Fibroblast of pulmonary artery (primary cell): ENCODE measurements around the gene GNAO1.

ENCODE experiments used
- DNase-seq: peaks from one replicate; pipeline ENCODE4 v3.0.0-alpha.2; 2010; ENCODE audit warnings: low read depth
- H3K4me3 ChIP-seq: replicated peaks from 2 replicates; pipeline ENCODE4 v1.5.1; 2011; ENCODE audit warnings: low read depth, mild to moderate bottlenecking, control low read depth, low read length, moderate library complexity
- TF ChIP-seq, protein P1 (sequence below): IDR thresholded peaks from 2 replicates; pipeline ENCODE4 v1.5.1; 2011; ENCODE audit warnings: mild to moderate bottlenecking, control low read depth, low read length, inconsistent platforms; ENCODE audit errors: missing control alignments

GNAO1 gene

DNA sequence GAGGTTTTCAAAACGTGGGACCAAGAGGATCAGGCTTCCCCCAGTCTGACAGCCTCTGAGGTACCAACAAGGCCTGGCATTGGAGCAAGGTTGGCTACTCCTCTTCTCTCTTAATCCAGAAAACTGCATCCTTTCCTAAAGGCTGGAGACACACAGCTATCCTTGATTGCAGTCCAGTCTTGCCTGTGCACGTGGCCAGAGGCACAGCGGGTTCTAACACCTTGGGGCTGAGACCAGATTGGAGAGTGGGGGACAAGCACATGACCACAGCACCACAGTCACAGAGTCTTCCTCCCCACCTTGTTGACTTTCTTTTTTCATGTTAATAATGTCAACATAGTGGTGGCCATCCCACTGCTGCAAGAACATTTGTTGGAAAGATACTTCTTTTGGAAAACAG, 46.9 kb downstream of the GNAO1 start:
- TF ChIP-seq, protein P1, sequence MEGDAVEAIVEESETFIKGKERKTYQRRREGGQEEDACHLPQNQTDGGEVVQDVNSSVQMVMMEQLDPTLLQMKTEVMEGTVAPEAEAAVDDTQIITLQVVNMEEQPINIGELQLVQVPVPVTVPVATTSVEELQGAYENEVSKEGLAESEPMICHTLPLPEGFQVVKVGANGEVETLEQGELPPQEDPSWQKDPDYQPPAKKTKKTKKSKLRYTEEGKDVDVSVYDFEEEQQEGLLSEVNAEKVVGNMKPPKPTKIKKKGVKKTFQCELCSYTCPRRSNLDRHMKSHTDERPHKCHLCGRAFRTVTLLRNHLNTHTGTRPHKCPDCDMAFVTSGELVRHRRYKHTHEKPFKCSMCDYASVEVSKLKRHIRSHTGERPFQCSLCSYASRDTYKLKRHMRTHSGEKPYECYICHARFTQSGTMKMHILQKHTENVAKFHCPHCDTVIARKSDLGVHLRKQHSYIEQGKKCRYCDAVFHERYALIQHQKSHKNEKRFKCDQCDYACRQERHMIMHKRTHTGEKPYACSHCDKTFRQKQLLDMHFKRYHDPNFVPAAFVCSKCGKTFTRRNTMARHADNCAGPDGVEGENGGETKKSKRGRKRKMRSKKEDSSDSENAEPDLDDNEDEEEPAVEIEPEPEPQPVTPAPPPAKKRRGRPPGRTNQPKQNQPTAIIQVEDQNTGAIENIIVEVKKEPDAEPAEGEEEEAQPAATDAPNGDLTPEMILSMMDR = no peak
- no peak for DNase-seq
- H3K4me3 ChIP-seq = no peak overlapping the region

DNA sequence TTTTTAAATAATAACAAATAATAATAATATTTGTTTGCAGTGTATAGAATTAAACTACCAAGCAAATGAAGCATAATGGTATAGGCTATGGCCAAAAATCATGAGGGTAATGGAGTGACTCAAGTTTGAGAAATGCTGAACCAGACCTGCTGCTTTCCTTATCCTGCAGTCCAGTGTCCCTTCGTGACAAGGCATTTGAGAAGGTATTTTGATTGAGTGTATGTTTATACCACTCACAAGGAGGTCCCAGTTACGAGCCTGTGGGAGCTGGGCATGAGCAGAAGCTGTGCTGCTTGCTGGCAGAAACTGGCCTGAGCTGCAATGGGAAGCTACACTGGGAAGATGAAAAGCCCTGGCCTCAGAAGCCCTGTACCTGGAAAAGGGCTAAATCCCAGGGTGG, 50.3 kb downstream of the GNAO1 start:
- DNase-seq = no peak
- TF ChIP-seq, protein P1 = no peak
- no peak overlapping the region for H3K4me3 ChIP-seq

DNA sequence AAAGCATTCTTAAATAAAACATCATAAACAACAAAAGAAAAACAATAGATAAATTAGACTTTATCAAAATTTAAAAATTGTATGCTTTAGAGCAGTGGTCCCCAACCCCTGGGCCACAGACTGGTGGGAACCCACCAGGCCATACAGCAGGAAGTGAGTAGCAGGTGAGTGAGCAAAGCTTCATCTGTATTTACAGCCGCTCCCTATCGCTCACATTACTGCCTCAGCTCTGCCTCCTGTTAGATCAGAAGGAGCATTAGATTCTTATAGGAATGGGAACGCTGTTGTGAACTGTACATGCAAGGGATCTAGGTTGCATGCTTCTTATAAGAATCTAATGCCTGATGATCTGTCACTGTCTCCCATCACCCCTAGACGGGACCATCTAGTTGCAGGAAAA, 51.5 kb downstream of the GNAO1 start:
- H3K4me3 ChIP-seq = no peak overlapping the region
- DNase-seq = no peak
- TF ChIP-seq, protein P1 = no peak

DNA sequence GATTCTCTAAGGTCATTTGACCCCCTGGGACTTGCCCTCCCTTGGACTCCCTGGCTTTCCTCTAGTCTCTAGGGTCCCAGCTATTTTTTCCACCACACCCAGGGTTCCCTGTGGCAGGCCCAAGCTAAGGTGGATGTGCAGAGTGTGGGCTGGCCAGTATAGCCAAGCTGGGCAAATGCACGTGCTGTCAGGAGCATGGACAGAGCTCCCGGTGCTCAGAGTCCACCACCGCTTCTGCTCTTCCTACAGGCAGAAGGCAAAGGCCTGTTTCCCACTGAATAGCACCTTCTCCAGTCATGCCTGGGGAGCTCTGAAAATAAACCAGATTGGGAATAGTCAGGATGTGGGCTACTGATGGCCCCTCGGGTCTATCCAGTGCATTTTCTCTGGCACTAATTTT, 53.3 kb downstream of the GNAO1 start:
- no peak for DNase-seq
- TF ChIP-seq, protein P1 = no peak
- H3K4me3 ChIP-seq = no peak overlapping the region

DNA sequence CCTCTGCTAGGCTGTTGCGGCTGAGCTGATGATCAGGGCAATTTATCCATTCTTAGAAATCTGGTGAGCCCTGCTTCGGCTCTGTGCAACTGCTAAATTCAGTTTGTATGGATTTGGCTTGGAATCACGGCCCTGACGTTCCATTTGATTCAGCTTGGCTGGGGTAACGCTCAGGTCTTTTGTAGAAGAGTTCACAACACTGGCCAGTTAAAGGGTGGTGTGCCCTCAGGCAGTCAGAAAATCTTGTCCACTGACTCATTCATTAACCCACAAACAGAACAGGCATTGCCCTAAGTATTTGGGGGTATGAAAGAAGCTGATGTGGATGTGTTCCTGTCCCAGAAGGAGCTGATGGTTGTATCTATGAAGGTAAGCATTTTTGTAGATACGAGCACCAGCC, 53.9 kb downstream of the GNAO1 start:
- no peak for DNase-seq
- no peak overlapping the region for H3K4me3 ChIP-seq
- TF ChIP-seq, protein P1 = no peak

DNA sequence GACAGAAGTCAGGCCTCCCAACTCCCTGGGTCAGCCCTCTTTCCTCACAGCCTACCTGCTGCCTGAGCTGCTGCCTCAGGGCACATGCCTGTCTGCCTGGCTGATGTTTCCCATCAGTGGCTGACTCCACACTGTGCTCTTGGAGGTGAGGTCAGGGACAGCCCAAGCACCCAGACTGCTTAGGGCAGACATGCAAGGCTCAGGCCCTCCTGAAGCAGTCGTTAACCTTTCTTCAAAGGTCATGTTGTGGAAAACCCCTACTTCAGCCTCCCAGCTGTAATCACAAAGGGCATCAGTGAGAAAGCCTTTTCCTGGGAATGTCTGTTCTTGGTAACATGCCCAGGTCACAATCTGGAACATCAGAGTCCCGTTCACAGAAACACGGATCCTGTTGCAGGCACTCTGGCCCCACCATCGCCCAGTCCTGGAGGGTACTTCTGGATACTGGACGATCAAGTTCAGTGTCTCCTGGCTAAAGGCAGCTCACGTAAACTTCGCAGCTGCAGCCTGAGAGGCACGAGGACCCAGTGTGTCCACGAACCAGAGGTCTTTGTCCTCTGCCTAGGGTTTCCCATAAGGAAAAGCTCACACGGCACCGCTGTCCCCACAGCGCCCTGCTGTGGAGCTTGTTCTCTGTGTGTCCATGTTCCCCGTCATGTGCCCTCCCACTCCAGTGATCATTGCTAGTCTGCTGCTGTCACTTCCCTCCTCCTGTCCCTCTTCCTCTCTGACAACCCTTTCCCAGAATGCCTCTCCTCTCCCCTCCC, 54.9 kb downstream of the GNAO1 start:
- no peak for DNase-seq
- no peak overlapping the region for H3K4me3 ChIP-seq
- TF ChIP-seq, protein P1 = no peak

DNA sequence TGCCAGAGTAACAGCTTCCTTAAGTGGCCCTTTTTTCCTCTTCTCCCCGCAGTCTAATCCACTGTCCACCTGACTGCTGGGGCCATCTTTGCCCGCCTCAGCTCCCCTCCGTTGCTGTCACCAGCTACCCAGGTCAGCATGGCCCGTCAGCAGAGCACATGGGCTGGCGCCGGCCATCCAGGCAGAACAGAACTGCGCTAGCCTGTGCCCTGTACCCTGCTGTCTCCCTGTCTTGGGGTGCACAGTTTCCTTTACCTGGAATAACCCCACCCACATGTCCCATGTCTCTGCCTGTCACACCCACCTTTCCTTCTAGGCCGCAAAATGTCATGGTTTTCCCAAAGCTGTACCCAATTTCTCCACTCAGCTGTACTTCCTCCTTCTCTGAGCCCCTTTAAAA, 55.7 kb downstream of the GNAO1 start:
- no peak for DNase-seq
- TF ChIP-seq, protein P1 = no peak

More for the DNA sequence above, 55.7 kb downstream of the GNAO1 start:
- no peak overlapping the region for H3K4me3 ChIP-seq
